Muscle of arm (tissue), 14 donors: ENCODE results near the gene PCYT2. TPM values are rescaled to one million over a fixed set of nuclear protein-coding genes. Genes with fewer than 3 reads are reported as not detected.
"Not testable (repeated sequence)": the region's sequence is repeated elsewhere in the genome, so short reads cannot be mapped to it uniquely, and the experiment has no call there.

Experiments
- DNase-seq: peaks from one replicate; pipeline ENCODE4 v3.0.0-alpha.2; 2013
- long read RNA-seq, 11 donors: transcript quantifications; one replicate each; lab custom pipeline, GENCODE V29; 2026
- polyA plus RNA-seq, 12 donors: library from polyadenylated mRNA; unstranded; fragments of 120-200 nt; gene quantifications; one replicate each; pipeline ENCODE4 v1.2.1, GENCODE V29; 2013; ENCODE audit not compliant: insufficient read length in 12 of 12

PCYT2 gene
- 10 to 100 TPM in 6 of 12 donors, 1 to 10 TPM in 5, not detected in 1; 8.1 to 17.0 (median 10.0) TPM for polyA plus RNA-seq
- long read RNA-seq, donor 1, full-length matches to known transcripts: 9 of 9 reads
- long read RNA-seq, donor 1, partial matches to known transcripts: 0 of 9 reads
- long read RNA-seq, donor 1, other reads (novel, unspliced or antisense): 0 of 9 reads
- long read RNA-seq, donor 2, full-length matches to known transcripts: 5 of 5 reads
- long read RNA-seq, donor 2, partial matches to known transcripts: 0 of 5 reads
- long read RNA-seq, donor 2, other reads (novel, unspliced or antisense): 0 of 5 reads
- long read RNA-seq, donor 3, full-length matches to known transcripts: 2 of 2 reads
- long read RNA-seq, donor 3, partial matches to known transcripts: 0 of 2 reads
- long read RNA-seq, donor 3, other reads (novel, unspliced or antisense): 0 of 2 reads
- long read RNA-seq, donor 4, full-length matches to known transcripts: 3 of 3 reads
- long read RNA-seq, donor 4, partial matches to known transcripts: 0 of 3 reads
- long read RNA-seq, donor 4, other reads (novel, unspliced or antisense): 0 of 3 reads
- long read RNA-seq, donor 5, full-length matches to known transcripts: 6 of 11 reads
- long read RNA-seq, donor 5, partial matches to known transcripts: 0 of 11 reads
- long read RNA-seq, donor 5, other reads (novel, unspliced or antisense): 5 of 11 reads
- long read RNA-seq, donor 6, full-length matches to known transcripts: 4 of 4 reads
- long read RNA-seq, donor 6, partial matches to known transcripts: 0 of 4 reads
- long read RNA-seq, donor 6, other reads (novel, unspliced or antisense): 0 of 4 reads
- long read RNA-seq, donor 7, full-length matches to known transcripts: 2 of 2 reads
- long read RNA-seq, donor 7, partial matches to known transcripts: 0 of 2 reads
- long read RNA-seq, donor 7, other reads (novel, unspliced or antisense): 0 of 2 reads
- long read RNA-seq, donor 8, full-length matches to known transcripts: 5 of 13 reads
- long read RNA-seq, donor 8, partial matches to known transcripts: 0 of 13 reads
- long read RNA-seq, donor 8, other reads (novel, unspliced or antisense): 8 of 13 reads
- long read RNA-seq, donor 9, full-length matches to known transcripts: 3 of 3 reads
- long read RNA-seq, donor 9, partial matches to known transcripts: 0 of 3 reads
- long read RNA-seq, donor 9, other reads (novel, unspliced or antisense): 0 of 3 reads
- long read RNA-seq, donor 10, full-length matches to known transcripts: 2 of 2 reads
- long read RNA-seq, donor 10, partial matches to known transcripts: 0 of 2 reads
- long read RNA-seq, donor 10, other reads (novel, unspliced or antisense): 0 of 2 reads
- long read RNA-seq, donor 11, full-length matches to known transcripts: 5 of 5 reads
- long read RNA-seq, donor 11, partial matches to known transcripts: 0 of 5 reads
- long read RNA-seq, donor 11, other reads (novel, unspliced or antisense): 0 of 5 reads

- peak; percentile 84 for DNase-seq
Measured at GRCh38 chr17:81911277-81911961, at the start of gene PCYT2. PCYT2 (minus strand) TSS chr17:81911399; CDS start chr17:81911355, 44 bp downstream.

DNA sequence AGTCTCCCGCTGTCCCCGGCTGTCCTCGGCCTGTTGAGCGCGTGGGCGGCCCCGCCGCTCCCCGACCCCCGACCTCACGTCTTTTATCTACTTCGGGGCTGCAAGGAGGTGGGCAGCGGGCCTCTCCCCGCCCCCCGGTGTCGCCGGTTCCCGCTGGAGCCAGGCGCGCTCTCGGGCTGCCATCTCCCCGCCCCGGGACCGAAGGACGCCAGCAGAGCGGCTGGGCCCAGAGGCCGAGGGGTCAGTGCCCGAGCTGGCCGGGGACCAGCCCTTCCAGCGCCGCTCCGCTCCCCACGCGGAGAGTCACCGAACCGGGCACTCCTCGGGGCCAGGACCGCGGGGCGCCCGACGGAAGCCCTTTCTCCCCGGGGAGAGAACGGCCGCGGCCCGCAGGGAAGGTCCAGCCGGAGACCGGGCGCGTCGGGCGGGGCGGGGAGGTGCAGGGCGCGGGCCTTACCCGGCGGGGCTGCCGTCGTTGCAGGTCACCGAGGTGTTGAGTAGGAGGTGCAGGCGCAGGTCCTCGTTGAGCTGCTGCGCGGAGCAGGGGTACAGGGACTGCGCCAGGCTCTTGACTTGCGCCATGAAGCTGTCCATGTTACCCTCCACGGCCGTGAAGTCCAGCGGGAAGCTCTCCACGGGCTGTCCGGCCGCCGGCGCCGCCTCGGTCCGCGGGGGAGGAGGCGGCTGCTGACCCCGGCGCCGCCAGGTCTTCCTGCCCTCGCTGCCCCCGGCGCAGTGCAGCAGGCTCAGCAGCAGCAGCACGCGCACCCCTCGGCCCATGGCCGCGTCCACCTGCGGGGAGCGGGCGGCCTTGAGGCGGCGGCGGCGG is 49.1 kb upstream of the PCYT2 start:
- no peak for DNase-seq

GRCh38 chr17:81959362-81960129 is 48.3 kb upstream of the PCYT2 start:
- DNase-seq: no peak

DNA sequence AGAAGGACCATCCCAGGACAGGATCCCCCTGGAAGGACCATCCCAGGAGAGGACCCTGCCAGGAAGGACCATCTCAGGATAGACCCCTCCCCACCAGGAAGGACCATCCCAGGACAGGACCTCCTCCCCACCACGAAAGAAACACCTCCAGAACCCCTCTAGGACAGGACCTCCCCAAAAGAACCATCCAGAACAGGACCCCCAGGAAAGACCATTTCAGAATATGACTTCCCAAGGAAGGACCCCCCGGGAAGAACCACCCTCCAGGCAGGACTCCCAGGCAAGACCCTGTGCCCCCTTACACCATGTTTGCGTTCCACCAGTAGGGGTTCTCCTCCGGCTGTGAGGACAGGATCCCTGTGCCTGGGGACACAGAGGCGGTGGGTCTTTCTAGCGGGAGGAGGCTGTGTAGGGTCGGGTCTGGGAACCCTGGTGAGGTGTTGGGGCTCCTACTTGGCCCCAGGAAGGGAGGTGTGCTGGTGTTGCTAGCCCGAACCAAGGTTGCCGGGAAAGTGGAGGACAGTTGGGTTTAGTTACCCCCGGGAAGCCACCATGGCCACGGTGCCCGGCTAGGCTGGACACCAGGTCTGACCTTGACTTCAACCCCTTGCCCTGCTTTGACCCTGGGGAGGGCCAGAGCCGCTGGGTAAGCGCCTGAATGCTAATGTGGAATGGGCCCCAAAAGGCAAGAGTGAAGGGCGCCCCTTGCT is 47.6 kb upstream of the PCYT2 start:
- no peak for DNase-seq

DNA sequence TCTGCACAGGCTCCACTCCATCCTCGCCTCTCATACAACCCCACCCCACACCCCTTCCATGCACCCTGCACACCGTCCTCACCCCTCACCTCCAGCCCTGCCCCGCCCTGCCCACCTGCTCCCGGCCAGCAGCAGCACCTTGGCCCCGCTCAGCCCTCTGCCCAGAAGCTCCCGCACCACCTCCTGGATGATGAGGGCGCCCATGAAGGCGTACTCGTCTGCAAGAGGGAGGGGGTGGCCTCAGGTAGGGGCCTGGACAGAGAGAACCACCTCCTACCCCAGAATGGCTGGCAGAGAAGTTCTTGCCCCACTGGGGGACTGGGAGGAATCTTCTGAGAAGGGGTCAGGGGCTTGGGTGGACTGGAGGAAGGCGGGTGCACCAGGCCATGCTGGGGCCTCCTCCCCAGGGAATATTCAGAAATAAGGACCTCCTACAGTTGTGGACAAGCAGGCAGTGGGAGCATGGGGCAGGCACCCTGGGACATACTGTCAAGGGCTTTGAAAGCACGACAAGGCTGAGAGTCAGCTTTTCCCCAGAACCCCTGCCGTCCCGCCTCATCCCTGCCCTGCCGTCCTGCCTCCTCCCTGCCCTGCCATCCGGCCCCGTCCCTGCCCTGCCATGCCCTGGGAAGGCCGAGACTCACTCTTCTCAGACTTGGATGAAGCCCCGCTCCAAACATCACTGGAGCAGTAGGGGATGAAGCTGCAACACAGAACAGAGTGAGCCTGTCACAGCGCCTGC is 46.7 kb upstream of the PCYT2 start:
- no peak for DNase-seq

DNA sequence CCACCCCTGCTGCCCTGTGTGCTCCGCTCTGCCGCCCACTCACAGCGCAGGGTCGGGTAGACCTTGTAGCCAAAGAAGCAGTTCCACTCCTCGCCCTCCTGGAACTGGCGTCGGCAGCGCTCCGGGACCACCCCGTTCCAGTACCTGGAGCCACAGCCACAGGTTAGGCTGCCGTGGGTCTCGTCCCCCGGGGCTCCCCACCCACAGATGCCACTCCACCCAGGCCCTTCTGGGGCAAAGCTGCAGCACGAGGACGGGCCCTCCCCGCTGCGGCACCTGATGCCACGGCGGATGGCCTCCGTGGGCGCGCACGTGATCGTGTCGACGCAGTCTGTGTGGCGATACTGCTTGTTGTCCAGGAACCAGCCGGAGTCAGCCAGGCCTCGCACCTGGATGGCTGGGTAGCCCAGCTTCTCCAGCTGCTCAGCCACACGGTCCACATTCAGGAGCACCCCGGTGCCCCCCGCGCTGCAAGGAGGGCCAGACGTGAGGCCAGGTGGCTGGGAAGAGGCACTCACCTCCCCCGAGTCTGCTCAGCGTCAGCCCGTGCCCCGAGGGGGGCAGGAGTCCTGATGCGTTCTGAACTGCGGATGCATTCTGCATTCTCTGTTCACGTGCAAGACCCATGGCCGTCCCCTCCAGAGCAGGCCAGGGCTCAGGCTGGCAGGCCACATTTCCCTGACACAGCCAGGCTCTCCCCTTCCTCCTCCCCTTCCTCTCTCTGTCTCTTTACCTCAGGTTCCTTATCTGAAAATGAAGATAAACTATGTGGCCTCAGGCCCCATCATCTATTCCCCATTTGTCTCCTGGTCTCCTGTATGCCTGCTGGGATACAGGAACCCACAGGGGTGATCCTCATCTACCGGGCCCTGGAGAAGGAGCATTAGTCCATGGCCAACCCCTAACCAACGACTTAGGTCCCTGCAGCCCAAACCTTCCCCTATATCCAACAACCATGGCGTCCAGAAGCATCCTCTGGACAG is 45.7 kb upstream of the PCYT2 start:
- no peak for DNase-seq

- DNase-seq: no peak
Measured at GRCh38 chr17:81955756-81956544, 44.8 kb upstream of the PCYT2 start.

DNA sequence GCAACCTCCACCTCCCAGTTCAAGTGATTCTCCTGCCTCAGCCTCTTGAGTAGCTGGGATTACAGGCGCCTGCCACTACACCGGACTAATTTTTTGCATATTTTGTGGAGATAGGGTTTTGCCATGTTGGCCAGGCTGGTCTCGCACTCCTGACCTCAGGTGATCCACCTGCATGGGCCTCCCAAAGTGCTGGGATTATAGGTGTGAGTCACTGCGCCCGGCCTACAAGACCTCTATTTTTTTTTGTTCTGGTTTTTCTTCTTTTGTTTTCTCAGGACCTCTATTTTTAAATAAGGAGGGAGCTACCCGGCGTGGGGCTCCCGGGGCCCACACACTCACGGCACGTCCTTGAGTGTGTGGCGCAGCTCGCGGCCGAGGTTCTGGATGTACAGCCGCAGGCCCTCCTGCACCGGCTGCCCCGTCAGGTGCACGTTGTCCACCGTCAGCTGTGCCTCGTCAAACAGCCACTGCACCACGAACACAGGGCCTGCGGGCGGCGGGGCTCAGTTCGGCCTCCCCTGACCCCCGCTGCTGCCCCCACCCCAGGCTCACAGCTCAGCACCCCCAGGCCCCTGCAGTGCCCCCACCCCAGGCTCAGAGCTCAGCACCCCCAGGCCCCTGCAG is 44.0 kb upstream of the PCYT2 start:
- DNase-seq: no peak

GRCh38 chr17:81954131-81955057 is 43.2 kb upstream of the PCYT2 start:
- no peak for DNase-seq

- not testable (repeated sequence) for DNase-seq
Measured at GRCh38 chr17:81953443-81953842, 42.2 kb upstream of the PCYT2 start.

- DNase-seq: no peak
Measured at GRCh38 chr17:81952792-81953228, 41.6 kb upstream of the PCYT2 start.

DNA sequence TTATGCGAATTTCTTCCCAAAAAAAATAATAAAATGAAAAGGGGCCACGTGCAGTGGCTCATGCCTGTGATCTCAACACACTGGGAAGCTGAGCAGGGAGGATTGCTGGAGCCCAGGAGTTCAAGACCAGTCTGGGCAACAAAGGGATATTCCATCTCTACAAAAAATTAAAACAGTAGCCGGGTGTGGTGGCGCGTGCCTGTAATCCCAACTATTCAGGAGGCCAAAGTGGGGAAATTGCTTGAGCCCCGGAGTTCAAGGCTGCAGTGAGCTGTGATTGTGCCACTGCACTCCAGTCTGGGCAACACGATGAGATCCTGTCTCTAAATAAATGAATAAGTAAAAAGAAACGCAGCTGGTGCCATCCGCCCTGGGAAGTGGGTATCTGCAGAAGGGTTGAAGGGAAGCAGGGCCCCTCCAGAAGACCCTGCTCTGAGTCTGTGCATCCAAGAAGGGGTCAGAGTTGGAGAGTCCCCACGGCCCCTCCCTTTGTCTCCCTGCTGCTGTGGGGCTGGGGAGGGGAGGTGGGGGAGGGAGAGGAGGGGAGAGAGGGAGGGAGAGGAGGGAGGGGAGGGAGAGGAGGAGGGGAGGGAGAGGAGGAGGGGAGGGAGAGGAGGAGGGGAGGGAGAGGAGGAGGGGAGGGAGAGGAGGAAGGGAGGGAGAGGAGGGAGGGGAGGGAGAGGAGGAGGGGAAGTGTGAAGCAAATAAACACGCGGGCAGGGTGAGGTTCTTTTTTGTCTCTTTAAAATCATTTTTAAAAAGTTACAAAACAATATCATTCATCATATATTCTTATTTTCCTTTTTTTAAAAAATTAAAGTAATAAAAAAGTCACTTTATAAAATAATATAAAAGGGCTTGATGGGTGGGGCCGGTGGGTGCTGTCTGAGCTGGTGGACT is 40.8 kb upstream of the PCYT2 start:
- DNase-seq: no peak

DNA sequence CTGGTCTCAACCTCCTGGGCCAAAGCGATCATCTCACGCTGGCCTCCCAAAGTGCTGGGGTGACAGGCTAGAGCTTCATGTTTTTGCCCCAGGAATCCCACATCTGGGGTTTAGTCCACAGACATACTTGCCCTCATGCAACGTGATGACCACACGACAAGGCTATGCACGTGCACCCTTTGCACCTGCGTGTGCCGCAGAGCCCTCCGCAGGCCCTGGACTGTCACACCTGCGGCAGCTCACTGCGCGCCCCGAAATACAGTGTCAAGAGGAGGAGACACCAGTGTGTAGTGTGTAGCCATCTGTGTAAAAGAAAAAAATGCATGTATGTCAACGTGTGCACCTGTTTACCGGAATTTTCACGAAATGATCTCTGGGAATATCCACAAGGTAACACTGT is 39.3 kb upstream of the PCYT2 start:
- DNase-seq: no peak
